NCI-H2081 treated with DMSO at 0.1 percent for 48 hours (cell line): ENCODE measurements around the gene ZAP70.

ENCODE experiments used
- DNase-seq: peaks from one replicate; lab custom pipeline; 2025; lab: John Stamatoyannopoulos, UW

The ZAP70 gene

DNA sequence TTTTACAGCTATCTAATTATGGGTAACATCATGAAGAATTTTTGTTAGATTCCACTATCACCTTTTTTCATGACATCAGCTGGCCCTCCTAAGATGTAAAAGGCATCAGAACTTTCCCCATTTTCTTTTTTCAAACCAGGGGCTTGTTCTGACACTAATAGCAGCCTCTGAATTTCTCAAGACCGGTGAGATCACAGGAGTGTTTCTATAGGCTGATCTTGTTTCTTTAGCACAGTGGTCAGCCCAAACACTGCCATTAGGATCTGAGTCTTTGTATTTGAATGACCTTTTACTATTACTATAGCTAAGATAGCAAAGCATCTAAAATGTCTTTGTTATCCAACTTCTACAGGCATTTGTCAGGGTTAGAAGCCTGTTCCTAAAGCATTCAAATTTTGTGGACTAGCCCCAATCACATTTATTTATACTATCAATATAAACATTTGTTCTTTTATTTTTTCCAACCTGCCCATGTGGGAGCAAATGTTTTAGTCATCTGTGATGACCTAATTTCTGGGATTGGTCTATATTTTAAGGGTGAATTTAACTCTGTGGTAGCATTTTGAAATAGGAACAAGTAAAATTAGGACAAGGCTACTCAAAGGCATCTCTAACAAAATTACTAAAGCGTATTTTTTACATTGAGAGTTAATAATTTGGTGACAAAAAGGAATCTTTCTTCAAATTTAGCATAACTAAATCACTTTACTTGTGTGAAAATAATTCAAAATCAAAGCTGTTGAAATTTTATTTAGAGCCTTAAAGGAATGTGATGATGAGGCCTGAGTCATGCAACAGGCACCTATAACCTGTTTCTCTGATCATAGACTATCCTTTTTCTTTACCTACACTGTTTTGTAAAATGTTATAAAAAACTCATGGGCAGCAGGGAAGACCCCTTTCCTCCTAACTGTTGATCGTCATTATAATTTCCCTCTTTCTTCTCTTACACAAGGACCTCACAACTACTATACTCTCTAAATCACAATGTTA lies 39.3 kb downstream of the ZAP70 start:
- DNase-seq = no peak

DNA sequence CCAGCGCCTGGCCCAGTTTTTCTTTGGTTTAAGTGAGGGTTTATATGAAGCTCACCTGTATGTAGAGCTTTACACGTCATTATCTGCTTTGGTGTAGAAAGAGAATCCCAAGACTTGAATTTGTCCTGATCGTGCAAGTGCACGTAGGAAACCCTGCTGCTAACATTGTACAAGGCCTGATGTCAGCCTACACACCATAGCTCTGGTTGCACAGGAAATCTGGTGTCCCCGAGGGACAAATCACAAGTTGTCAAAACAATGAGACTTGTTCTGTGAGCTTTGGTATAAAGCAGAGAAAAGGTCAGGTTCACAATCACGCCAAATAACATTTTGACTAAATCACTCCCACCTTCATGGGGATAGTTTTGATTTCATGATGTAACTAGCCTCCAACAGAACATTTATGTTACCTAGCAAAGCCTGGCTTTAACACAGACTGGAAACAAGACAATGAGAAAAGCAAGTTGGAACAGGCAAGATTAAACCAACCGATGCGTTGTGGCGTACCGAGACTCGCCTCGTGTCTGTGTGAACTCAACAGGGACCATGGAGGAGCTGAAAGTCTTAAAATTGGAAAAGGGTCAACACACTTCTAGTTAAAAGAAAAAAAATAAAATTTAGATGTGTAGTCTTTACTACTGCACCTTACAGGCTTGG lies 41.4 kb downstream of the ZAP70 start:
- no peak for DNase-seq

DNA sequence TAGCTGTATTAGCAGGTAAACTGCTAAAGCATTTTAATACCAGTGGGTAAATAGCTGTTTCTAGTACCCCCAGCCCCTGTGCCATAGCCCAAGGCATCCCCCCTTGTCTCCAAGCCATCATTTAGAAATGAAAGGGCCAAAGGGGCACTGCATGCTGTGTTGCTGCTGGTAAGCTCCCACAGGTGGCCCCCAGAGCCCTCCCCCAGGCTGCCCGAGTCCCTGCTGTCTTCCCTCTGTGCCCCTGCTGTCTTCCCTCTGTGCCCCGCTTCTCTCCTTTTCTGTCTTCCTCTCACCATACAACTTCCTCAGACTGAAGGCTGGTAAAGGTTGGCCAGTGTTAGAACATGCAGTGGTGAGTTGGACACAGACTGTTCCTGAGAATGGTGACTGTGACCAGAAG lies 42.1 kb downstream of the ZAP70 start:
- DNase-seq = no peak

DNA sequence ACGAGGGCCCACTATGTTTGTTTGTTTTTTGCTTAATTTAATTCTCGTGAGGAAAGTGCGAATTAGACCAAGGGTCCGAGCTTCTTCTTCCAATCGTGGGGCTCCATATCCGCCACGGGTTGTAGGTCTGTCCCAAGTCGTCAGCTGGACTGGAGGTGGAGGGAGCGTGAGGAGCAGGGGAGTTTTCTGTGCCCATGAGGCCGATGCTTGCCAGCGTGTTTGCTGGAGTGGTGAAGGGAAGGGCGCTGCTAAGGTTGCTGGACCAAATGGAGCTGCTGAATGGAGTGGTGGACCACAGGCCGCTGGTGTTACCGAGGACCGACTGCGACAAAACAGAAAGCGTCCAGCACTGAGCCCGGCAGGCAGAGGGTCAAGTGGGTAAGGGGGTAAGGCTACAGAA lies 43.7 kb downstream of the ZAP70 start:
- no peak for DNase-seq

DNA sequence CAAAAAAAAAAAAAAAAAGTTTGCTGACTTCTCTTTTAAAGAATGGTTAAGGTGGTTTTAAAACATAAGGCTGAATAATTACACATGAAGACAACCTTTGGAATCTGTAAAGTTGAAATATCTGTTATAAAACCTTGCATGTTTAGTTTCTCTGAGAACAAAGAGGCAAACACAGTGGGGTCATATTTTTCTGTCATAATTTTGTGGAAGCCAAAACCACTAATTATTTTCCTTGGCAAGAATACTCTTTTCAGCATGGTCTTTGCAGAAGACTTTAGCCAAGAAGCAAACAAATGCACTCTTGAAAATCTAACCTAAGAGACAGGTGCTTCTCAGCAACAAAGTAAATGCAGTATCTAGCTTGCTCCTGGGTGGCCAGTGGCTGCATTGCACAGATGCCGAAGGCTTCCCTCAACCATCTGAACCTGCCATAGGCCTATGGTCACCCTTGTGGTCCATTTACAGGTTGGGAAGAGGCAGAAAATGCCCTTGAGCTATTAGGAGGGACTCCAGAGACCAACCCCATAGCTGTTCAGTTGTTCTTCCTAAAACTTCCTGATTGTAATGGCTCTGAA lies 44.8 kb downstream of the ZAP70 start:
- DNase-seq = no peak

DNA sequence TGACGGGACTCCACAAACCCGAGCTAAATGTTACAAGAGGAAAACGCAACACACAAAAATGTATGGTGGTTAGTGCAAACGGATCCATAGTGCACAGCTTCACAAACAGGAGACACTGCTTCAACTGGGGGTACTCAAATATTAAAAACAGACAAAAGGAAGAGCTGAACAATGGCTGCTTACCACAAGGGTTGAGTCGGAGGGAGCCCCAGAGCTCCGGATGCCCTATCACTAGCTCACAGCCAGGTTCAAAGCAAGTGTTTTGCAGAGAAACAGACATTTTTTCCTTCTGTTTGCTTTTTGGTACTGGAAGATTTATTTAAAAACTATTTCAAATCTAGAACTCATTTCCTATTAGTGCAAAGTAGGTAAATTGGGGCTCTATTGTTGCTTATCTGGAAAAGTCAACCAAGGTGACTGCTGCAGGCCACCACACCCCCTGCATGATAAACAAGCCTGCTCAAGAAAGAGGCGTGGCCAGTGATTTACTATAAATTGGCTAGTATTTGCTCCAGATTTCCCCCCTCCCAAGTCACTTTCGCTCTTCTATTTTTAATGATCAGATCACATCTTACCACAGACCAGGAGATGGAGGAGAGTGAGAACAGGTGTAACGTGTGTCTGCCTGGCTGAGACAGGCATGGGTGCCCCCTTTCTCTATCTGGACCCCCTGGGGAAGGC lies 46.5 kb downstream of the ZAP70 start:
- DNase-seq = no peak

DNA sequence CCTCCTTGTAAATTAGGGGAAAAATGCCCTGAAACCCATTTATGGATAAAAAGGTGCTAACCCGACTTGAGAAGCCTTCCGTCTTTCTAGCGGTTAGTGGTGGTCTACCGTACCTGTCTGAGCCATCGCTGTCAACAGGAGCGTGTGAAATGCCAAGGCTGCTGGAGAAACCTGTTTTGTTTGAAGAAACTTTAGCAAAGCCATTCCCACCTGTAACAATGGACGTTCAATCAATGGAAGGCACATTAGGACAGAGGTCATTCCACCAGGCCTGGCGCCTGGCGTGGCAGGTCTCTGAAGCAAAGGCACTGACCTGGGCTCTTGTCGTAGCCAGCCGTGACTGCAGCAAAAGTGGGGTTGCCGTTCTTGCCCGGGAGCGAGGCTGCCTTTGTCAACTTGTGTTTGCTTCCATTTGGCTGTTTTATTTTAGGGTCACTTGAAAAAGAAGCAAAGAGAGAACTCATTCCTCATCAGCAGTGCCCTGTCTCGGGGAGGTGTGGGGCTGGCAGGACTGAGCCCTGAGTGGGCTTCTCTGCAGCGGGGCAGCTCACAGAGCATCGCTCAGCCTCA lies 47.2 kb downstream of the ZAP70 start:
- no peak for DNase-seq

DNA sequence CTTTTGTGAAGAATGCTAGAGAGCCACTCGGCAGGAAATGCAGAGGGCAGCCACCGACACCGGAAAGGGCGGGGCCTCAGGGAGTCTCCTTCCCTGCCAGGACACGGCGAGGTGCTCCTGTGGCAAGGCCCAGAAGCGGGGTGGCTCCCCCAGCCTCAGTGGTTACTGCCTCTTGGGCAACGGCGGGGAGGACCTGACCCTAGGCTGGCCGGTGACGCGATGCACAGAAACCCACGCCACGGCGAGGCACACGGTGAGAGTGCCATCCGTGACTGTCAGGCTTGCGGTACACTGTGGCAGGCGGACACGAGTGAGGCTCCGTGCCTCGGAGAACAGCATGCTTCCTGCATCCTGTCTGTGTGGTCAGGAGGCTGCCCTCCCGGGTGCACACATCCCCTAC lies 47.8 kb downstream of the ZAP70 start:
- no peak for DNase-seq

DNA sequence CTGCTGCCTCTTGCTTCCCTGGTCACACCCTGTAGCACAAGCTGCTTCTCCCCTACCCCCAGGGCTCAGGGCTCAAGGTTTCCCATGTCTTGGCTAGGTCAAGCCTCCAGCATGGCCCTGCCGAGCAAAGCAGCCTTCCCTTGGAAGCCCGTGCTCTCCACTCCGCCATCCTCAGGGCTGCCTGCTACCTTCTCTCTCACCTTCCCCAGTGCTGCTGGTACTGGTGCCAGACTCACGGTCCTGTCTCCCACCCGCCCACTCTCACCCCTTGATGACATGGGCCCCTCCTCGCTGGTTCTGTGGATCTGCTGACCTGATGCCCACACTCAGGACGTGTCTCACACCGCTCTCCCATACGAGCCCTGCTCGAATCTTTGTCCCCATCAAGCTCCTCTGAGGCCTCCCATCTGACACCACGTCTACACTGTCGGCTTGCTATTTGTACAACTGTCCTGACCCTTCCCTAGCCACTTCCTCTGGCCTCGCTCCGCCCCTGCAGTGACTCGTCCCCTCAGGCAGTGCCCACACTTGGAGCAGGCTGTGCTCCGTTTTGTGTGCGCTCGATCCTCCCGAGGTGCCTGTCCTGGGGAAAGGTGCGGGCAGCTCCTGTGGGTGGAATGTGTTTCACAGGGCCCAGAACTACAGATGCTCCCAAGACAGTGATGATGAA lies 49.9 kb downstream of the ZAP70 start:
- no peak for DNase-seq

DNA sequence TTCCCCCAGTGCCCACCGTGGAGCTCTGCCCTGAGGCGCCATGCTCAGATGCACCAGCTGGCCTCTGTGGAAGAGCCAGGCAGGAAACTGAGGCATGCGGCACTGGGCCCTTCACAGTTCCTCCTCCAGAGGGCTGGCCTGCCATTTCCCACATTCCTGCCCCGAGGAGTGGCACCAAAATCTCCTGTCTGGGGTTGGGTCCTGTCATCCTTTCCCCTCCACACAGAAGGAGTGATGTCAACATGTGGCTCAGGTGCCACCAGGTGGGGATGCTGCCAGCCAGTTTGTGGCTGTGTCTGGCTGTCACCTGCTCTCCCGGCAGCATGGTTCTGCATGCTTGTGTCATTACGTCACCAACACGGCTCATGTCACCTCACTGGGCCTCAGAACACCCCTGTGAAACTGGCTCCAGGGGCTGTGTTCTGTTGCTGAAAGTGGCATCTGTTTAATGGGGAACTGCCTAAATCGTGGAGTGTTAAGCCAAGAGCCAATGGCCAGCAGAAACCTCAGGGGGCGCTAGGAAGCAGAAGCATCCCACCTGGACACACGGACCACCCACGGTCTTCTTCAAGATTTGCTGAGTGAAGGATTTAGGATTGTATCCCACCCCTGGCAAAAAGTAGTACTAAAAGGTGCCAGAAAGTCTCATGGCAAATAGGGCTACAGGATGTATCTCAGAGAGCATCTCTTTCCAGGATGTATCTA lies 51.3 kb downstream of the ZAP70 start:
- no peak for DNase-seq

DNA sequence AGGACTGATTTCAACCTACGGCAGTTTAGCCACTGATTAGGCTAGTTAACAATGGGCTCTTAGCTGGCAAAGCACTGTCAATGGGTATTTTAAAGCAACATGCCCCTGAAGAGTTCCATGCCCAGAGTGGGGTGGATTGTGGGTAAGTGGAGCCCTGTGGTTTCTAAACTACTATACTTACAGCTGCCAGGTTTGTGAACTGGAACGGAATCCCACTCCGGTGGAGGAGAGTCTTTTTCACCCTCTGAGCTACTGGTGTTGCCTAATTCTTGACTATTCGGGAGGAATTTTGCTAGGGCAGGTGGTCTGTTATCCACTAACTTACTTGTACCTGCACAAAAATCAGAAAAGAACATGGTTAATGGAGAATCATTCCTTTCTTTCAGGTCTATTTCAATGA lies 52.6 kb downstream of the ZAP70 start:
- no peak for DNase-seq

DNA sequence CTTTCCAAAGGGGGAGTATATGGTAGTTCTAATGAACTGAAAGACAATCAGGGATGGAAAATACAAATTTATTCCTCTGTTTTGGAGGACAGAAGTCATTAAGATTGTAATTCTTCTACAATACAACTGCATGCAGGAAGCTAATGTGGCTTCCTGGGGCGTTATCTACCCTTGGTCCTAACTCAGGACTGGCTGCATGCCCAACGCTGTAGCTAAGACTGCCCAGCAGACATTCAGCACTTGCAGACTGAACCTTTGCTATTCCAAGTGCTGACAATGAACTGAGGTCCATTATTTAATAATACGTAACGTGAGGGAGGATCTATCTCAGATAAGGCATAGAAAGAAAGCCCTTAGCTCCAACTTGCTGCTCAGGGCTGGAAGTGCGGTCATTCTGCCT lies 53.2 kb downstream of the ZAP70 start:
- no peak for DNase-seq

DNA sequence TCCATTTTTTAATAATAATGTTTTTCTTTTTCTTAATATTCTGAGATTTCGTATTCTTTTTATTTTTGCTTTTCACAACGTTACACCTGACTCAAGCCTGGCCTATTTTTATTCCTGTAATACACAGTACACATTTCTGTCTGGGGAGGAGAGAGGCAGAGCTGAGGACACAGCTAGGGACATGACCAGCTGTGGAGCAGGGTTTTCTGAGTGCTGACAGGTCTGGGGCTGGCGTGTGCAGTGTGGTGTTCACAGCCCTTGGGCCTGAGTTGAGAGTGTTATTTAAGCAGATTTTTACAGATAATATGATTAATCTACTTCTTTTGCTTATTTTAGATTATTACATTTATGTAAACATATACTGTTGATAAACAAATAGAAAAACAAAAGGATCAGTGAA lies 55.9 kb downstream of the ZAP70 start:
- no peak for DNase-seq

DNA sequence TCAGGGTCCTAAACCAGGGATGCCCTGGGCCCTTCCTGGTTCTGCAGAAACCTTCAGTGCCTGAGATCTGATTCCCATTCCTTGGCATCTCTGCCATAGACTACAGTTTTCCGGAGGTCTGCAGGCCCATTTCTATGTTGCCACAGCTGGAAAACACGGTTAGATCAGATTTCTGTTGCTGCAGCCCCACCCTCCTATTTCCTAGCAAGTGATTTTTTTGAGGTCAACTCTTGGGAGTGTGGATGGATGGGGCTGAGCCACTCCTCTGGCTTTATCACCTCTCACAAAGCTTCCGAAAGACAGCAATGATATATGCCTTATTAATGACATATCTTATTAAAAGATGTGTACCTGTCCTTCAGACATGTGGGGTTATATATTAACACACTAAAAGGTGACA lies 56.3 kb downstream of the ZAP70 start:
- no peak for DNase-seq

DNA sequence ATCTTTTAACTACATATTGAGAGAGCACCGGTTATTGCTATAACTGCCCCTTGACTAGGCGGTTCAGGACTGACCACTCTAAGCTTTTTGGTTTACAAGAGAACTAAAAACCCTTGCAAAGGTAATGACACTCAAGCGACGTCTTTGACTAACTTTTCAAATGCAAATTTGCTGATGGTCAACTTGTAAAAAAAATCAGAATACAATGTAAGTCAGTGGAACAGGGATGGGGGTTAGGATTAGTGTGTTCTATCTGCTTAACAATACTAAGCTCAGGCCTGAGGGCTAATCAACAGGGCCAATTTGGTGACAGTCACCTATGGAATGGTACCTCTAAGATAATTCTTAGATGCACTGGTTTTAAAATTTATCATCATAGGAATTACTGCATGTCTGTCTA lies 57.1 kb downstream of the ZAP70 start:
- DNase-seq = no peak

DNA sequence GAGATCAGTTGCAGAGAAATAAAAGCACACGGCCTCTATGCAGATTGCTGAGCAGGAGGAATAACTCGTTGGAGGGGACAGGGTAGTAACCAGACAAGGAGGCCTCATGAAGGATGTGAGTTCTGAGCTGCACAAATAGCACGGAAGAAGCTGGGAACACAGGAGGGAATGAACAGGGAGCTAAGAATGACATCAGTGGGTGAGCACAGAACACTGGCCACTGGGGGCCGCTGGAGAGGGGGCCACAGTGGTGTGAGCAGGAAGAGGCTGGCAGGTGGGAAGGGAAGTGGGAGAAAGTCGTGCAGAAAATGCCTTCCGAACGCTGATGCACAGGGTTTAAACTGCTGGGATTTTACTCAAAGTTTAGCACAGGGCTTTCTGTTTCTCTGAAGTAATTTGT lies 61.0 kb downstream of the ZAP70 start:
- no peak for DNase-seq

DNA sequence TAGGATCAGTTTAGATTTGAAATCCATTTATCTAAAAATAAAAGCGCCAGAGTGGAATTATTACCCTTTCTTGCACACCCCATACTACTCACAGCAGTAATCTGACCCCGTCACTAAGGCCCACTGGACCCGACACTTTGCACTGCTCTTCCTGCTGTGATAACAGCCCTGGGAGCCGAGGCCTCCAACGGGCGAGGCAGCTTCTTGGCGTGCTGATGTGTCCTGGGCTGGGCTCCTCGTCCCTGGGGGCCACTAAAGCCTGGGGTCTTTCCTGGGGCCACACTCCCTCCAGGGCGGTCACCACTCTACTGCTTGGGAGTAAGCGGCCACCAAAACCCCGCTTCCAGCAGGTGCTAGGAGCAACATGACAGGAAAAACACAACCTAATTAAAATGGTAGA lies 61.7 kb downstream of the ZAP70 start:
- no peak for DNase-seq

DNA sequence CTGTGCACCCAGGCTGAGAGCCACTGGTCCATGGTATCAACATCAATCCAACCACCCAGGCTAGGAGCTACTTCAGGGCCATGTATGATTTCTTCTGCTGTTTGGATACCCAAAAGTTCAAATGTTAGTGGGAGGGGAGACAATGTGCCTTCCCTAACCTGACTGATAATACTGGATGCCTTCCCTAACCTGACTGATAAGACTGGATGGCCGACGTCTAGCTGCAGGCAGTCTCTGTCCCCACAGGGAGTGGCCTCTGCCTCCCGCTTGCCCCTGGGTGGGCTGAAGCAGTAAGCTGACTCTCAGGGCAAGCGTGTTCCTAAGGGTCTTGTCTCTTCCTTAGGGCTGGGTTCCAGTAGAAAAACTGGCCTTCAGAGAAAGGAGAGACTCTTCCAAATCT lies 65.8 kb downstream of the ZAP70 start:
- DNase-seq = no peak

DNA sequence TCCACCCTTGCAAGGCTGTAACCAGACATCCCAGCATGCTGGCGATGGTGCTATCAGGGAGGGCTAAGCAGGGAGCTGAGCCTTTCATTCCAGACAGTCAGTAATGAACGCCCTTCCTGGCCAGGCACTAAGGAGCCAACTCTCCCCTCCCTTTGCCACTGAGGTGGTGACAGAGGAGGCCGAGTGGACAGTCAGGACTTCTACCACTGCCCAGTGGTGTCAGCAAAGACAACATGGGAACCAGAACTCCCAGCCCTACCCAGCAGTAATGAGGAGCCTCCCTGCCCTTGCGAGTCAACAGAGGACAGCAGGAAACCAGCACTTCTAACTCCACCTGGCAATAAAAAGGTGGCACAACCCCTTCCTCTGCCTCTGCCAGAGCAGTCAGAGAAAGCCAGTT lies 68.6 kb downstream of the ZAP70 start:
- DNase-seq = no peak

DNA sequence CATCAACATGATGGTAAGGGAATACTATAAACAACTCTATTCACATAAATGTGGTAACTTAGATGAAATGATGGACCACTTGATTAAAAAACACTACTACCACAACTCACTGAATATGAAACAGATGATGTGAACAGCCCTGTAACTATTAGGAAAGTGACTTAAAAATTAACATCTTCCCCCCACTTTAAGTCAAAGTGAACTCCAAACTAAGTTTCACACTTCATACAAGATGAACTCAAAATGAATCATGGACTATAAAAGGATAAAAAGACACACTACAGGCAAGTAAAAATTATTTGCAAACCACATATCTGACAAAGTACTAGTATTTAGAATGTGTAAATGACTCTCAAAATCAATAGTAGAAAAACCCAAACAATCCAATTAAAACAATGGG lies 71.6 kb downstream of the ZAP70 start:
- no peak for DNase-seq

DNA sequence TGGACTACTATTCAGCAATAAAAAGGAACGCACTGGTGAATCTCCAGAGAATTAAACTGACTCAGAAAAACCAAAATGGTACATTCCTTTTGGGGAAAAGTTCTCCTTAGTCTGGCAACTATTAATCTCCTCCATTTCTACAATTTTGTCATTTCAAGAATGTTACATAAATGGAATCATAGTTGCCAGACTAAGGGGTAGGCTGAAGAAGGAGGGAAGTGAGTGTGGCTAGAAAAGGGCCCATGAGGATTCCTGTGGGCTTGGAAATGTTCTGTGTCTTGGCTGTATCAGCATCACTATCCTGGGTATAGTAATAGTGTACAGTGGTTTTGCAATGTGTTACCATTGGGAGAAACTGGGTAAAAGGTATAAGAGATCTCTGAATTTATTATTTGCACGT lies 72.4 kb downstream of the ZAP70 start:
- no peak for DNase-seq
